Aorta (tissue), 5 donors: ENCODE measurements around the gene INS. TPM values are rescaled to one million over a fixed set of nuclear protein-coding genes. Genes with fewer than 3 reads are reported as not detected.

Source experiments
- ATAC-seq: fragments of 200-7000 bp; cut with Tn5 transposase; one replicate; pipeline ENCODE4 v1.9.1; 2022; ENCODE audit warnings: moderate library complexity; ENCODE audit not compliant: low FRiP score
- DNase-seq, 2 donors: peaks; one replicate each; pipeline ENCODE4 v3.0.0-alpha.2; 2020
- H3K27ac ChIP-seq, 2 donors: one replicate each; pipeline ENCODE4 v1.5.1; 2013; ENCODE audit warnings: low read length in 2 of 2, mild to moderate bottlenecking in 2 of 2, moderate library complexity in 2 of 2, control low read depth in 1 of 2, inconsistent platforms in 1 of 2, low read depth in 1 of 2
- H3K27me3 ChIP-seq, 2 donors: one replicate each; pipeline ENCODE4 v1.6.1; 2013; ENCODE audit warnings: control low read depth in 1 of 2, low read length in 1 of 2, mild to moderate bottlenecking in 1 of 2, moderate library complexity in 1 of 2; ENCODE audit not compliant: insufficient read depth in 2 of 2, control insufficient read depth in 1 of 2
- H3K36me3 ChIP-seq, 2 donors: one replicate each; pipeline ENCODE4 v1.6.1; 2013; ENCODE audit warnings: control low read depth in 1 of 2, low read length in 1 of 2, mild to moderate bottlenecking in 1 of 2; ENCODE audit not compliant: insufficient read depth in 2 of 2, control insufficient read depth in 1 of 2
- H3K4me1 ChIP-seq, 2 donors: one replicate each; pipeline ENCODE4 v1.6.1; 2013; ENCODE audit warnings: low read length in 2 of 2, control low read depth in 1 of 2, mild to moderate bottlenecking in 1 of 2, moderate library complexity in 1 of 2; ENCODE audit not compliant: insufficient read depth in 2 of 2, control insufficient read depth in 1 of 2
- H3K4me3 ChIP-seq, 2 donors: one replicate each; pipeline ENCODE4 v1.5.1; 2013; ENCODE audit warnings: low read length in 2 of 2, control low read depth in 1 of 2, mild to moderate bottlenecking in 1 of 2
- H3K9me3 ChIP-seq: one replicate; pipeline ENCODE4 v1.6.1; 2013; ENCODE audit warnings: mild to moderate bottlenecking, low read length; ENCODE audit not compliant: control insufficient read depth
- WGBS, 2 donors: extraction: QIAGEN DNeasy Blood & Tissue Kit; methylation state at CpG; one replicate each; pipeline ENCODE4 v1.1.7; 2013; 5-methylcytosine and 5-hydroxymethylcytosine counted together
- intact Hi-C, 2 donors: fragments of 100-400 bp; cut with DNase I; formaldehyde crosslinking; loops; one replicate each; pipeline versions ENCODE4 v1.14.2 to v1.15.0; 2022
- polyA plus RNA-seq, 2 donors: library from polyadenylated mRNA; stranded (reverse); fragments of 200-250 nt; gene quantifications; one replicate each; pipeline ENCODE4 v1.2.3, GENCODE V29; 2013
- total RNA-seq, 2 donors: library from RNA; stranded (reverse); fragmentation: NEBNext Ultra II Directional; extraction: Animal tissue kit (Norgen Biotek cat#: 25700); gene quantifications; one replicate each; pipeline ENCODE4 v1.2.1, GENCODE V29; 2021
- donor health status: healthy with polysubstance abuse.
- donor health status: Bipolar disorder and iron deficiency.
- donor health status: DM: no; HTN: no; CAD: no.
- donor health status: DM: no; HTN: no; CAD: no.
- donor health status: DM: yes; HTN: yes; CAD: no.

The INS gene
- total and polyA plus RNA-seq, 4 donors = 1.9 to 18.8 (median 9.6) TPM

DNA sequence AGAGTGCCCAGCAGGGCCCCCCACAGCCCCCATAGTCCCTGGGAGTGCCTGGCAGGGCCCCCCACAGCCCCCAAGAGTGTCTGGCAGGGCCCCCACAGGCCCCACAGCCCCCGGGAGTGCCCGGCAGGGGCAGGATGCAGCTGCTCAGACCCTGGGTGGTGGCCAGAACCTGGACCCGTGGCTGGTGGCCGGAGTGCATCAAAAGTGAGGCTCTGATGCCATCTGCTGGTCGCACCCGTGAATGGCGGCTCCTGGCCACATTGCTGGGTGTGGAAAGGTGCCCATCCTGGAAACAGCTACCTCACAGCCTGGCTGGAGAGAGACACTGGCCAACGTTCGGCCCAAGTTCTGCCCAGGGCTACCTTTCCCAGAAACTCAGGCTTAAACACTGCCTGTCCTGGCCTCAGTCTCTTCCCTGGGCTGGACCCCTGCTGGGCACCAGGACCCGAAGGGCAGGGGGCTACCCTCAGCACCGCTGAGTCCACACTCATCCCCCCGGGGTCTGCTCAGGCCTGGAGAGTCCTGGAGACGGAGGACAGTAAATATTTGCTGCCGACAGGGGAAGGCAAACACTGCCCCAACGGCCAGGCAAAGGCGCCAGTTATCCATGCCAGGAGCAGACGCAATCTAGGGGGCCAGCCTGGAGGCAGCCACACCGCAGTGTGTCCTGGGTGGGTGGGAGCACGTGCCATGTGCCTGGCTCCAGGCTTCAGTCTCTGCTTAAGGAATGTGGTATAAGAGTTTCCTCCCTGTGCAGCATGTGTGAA, 4.4 kb downstream of the INS start:
- no peaks in the 10 kb centered on the region for H3K27me3 ChIP-seq
- H3K4me1 ChIP-seq = no peaks in the 10 kb centered on the region
- peak; percentile 27 for ATAC-seq
- H3K36me3 ChIP-seq = no peaks in the 10 kb centered on the region
- DNase-seq = peak; percentile 76 to 90
- H3K9me3 ChIP-seq = no peaks in the 10 kb centered on the region
- intact Hi-C loops = loop anchor here in 1 of 2 donors (10.0 kb wide), 1 partner anchor 502 kb away; no protein-coding TSS in a partner anchor
- no peak overlapping the region for H3K4me3 ChIP-seq
- H3K27ac ChIP-seq = no peak overlapping the region
- 27% methylated on average over 19 of the region's 19 CpGs for WGBS, 2 donors

DNA sequence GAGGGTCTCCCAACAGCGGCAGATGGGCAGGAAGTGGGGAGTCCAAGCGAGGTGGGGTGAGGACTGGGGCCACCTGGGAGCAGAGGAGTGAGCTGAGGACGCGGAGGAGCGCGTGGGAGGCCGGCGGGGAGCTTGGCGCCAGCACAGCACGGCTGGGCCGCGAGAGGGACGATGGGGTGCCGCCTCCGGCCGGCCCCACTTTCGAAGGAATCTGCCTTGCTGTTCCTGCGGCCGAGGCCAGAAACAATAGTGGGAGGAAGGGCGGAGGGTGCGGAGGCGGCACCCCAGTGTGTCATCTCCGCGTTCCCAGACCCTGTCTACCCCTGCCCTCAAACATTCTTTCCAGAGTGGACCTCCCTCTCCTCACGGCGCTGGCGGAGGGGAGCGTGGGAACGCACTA, 5.5 kb downstream of the INS start:
- H3K4me3 ChIP-seq = no peak overlapping the region
- H3K9me3 ChIP-seq = no peaks in the 10 kb centered on the region
- H3K27me3 ChIP-seq = no peaks in the 10 kb centered on the region
- no peaks in the 10 kb centered on the region for H3K4me1 ChIP-seq
- DNase-seq (no peak), ATAC-seq (no peak)
- no peak overlapping the region for H3K27ac ChIP-seq
- intact Hi-C loops = loop anchor here in 1 of 2 donors (10.0 kb wide), 1 partner anchor 501 kb away; no protein-coding TSS in a partner anchor
- 86 to 88% methylated on average over 18 to 29 of the region's 29 CpGs for WGBS, 2 donors
- no peaks in the 10 kb centered on the region for H3K36me3 ChIP-seq

- H3K9me3 ChIP-seq = no peaks in the 10 kb centered on the region
- no peaks in the 10 kb centered on the region for H3K27me3 ChIP-seq
- H3K4me3 ChIP-seq = no peak overlapping the region
- DNase-seq (no peak), ATAC-seq (no peak)
- no peak overlapping the region for H3K27ac ChIP-seq
- intact Hi-C loops = loop anchor here (5.0 to 10.0 kb wide), 3 partner anchors 318 to 500 kb away; partner anchors contain the start of gene TNNI2 (in 2 of the 2)
- 81 to 83% methylated on average over 12 to 17 of the region's 17 CpGs for WGBS, 2 donors
- no peaks in the 10 kb centered on the region for H3K4me1 ChIP-seq
- H3K36me3 ChIP-seq = no peaks in the 10 kb centered on the region
Observed at GRCh38 chr11:2154889-2155288, 6.1 kb downstream of the INS start.

DNA sequence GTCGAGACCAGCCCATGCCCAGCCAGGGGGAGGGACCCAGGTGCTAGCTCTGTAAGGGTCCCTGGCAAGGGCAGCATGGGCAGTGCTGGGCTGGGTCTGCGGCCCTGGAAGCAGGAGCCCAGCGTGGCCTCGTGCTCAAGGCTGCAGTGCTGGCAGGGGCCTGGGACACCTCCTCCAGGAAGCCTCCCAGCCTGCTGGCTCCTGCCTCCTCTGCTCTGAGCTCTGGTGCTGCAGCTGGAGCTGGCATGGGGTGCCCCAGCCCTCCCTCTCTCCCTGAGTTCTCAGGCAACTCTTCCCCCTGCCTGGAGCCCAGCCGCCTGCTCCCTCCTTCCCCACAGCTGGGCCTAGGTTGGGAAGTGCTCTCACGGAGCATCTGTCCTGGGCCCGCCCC, 6.8 kb downstream of the INS start:
- no peaks in the 10 kb centered on the region for H3K27me3 ChIP-seq
- 87 to 89% methylated on average over 7 of the region's 7 CpGs for WGBS, 2 donors
- DNase-seq (no peak), ATAC-seq (no peak)
- intact Hi-C loops = loop anchor here (5.0 to 10.0 kb wide), 3 partner anchors 317 to 499 kb away; partner anchors contain the start of gene TNNI2 (in 2 of the 2)
- no peak overlapping the region for H3K4me3 ChIP-seq
- H3K27ac ChIP-seq = no peak overlapping the region
- no peaks in the 10 kb centered on the region for H3K36me3 ChIP-seq
- no peaks in the 10 kb centered on the region for H3K9me3 ChIP-seq
- no peaks in the 10 kb centered on the region for H3K4me1 ChIP-seq

- intact Hi-C loops = loop anchor here (5.0 to 10.0 kb wide), 3 partner anchors 316 to 499 kb away; partner anchors contain the start of gene TNNI2 (in 2 of the 2)
- WGBS, 2 donors = 72 to 78% methylated on average over 14 of the region's 14 CpGs
- H3K36me3 ChIP-seq = no peaks in the 10 kb centered on the region
- H3K27me3 ChIP-seq = no peaks in the 10 kb centered on the region
- H3K4me1 ChIP-seq = no peaks in the 10 kb centered on the region
- H3K27ac ChIP-seq = no peak overlapping the region
- no peaks in the 10 kb centered on the region for H3K9me3 ChIP-seq
- ATAC-seq = no peak
- DNase-seq = no peak
- no peak overlapping the region for H3K4me3 ChIP-seq
Observed at GRCh38 chr11:2153581-2154194, 7.3 kb downstream of the INS start.

DNA sequence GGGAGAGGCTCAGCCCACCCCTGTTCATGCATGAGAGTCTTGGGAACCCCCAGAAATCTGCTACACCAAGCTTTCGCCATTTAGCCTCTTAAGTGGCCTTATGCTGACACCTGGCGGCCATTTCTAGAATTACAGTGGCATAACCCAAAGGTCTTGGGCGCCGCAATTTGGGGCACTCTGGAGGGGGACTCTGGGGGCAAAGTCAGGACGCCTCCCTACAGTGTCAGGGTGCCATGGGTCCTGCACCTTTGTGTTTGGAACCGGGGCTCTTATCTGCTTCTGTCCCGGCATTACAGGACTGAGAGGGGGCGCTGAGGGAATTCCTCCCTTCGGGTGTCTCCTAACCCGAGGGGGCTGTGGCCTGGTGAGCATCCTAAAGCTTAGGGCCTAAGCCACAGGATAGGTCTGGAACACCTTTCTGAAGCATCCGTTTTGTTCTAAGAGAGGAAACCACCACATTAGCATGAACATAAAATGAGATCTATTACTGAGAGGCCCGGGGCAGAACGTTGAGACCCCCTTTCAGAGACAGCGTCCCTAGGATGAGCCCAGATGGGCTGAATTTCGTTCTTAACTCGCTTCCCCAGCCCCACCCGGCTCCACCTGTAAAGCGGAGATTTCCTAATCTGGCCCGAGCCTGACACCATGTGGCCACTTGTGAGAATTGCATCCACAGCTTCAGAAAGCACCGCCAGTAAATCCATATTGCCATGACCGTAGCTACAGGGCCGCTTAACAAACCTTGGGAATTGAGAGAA, 9.3 kb downstream of the INS start:
- 2 to 3% methylated on average over 22 of the region's 22 CpGs for WGBS, 2 donors
- Histone ChIP-seq H3K36me3 (no peaks in the 10 kb centered on the region), H3K27ac (no peak overlapping the region), H3K27me3 (no peaks in the 10 kb centered on the region), H3K9me3 (no peaks in the 10 kb centered on the region), H3K4me3 (no peak overlapping the region), H3K4me1 (no peaks in the 10 kb centered on the region)
- intact Hi-C loops = loop anchor here (1.0 to 10.0 kb wide), 6 partner anchors 269 to 499 kb away; partner anchors contain the start of gene TNNI2 (in 2 of the 2)
- peak; percentile 80 for ATAC-seq
- peak; percentile 79 to 90 for DNase-seq

GRCh38 chr11:2149864-2150847, 10.9 kb downstream of the INS start:
- DNase-seq (no peak), ATAC-seq (no peak)
- Histone ChIP-seq H3K27me3 (no peaks in the 10 kb centered on the region), H3K27ac (no peak overlapping the region), H3K36me3 (no peaks in the 10 kb centered on the region), H3K4me3 (no peak overlapping the region), H3K4me1 (no peaks in the 10 kb centered on the region), H3K9me3 (no peaks in the 10 kb centered on the region)
- intact Hi-C loops = loop anchor here (2.0 to 10.0 kb wide), 5 partner anchors 267 to 495 kb away; partner anchors contain the start of gene TNNI2 (in 2 of the 2)
- 20 to 26% methylated on average over 11 of the region's 11 CpGs for WGBS, 2 donors
